Endodermal cell (in vitro differentiated cells): Measurements from ENCODE around the gene BICRA. TPM values are rescaled to one million over a fixed set of nuclear protein-coding genes. Genes with fewer than 3 reads are reported as not detected.

Experiments
- DNase-seq: peaks from one replicate; pipeline ENCODE4 v3.0.0-alpha.2; 2017
- H3K27ac ChIP-seq: 2 replicates; pipeline ENCODE4 v1.5.1; 2013; ENCODE audit warnings: mild to moderate bottlenecking, low read depth, low read length, moderate library complexity
- H3K27me3 ChIP-seq: 2 replicates; pipeline ENCODE4 v1.6.1; 2013; ENCODE audit warnings: mild to moderate bottlenecking, low read length, moderate library complexity; ENCODE audit not compliant: insufficient read depth, control insufficient read depth, poor library complexity, severe bottlenecking
- H3K36me3 ChIP-seq: 2 replicates; pipeline ENCODE4 v1.7.0; 2013; ENCODE audit warnings: mild to moderate bottlenecking, low read length, moderate library complexity; ENCODE audit not compliant: control insufficient read depth, insufficient read depth
- H3K4me1 ChIP-seq: one replicate; pipeline ENCODE4 v1.7.0; 2013; ENCODE audit warnings: low read length; ENCODE audit not compliant: control insufficient read depth, insufficient read depth
- H3K4me3 ChIP-seq: 2 replicates; pipeline ENCODE4 v1.5.1; 2013; ENCODE audit warnings: mild to moderate bottlenecking, low read length, moderate library complexity
- H3K9ac ChIP-seq: 2 replicates; pipeline ENCODE4 v1.6.1; 2013; ENCODE audit warnings: mild to moderate bottlenecking, low read length, moderate library complexity; ENCODE audit not compliant: poor library complexity, severe bottlenecking; ENCODE audit errors: extremely low read depth
- H3K9me3 ChIP-seq: 2 replicates; pipeline ENCODE4 v1.6.1; 2013; ENCODE audit warnings: mild to moderate bottlenecking, low read length, moderate library complexity; ENCODE audit not compliant: control insufficient read depth
- H3K27ac Mint-ChIP-seq: 2 replicates; pipeline ENCODE4 v1.8.0; 2020; ENCODE audit warnings: mixed read lengths
- H3K27me3 Mint-ChIP-seq: 2 replicates; pipeline ENCODE4 v1.8.0; 2021; ENCODE audit warnings: mild to moderate bottlenecking, mixed read lengths; ENCODE audit not compliant: insufficient read depth
- H3K36me3 Mint-ChIP-seq: 2 replicates; pipeline ENCODE4 v1.8.0; 2020; ENCODE audit warnings: low read depth, mixed read lengths
- H3K4me1 Mint-ChIP-seq: 2 replicates; pipeline ENCODE4 v1.8.0; 2020; ENCODE audit warnings: mixed read lengths
- H3K4me3 Mint-ChIP-seq: 2 replicates; pipeline ENCODE4 v1.8.0; 2020; ENCODE audit warnings: mild to moderate bottlenecking, moderate library complexity, mixed read lengths
- H3K9me3 Mint-ChIP-seq: 2 replicates; pipeline ENCODE4 v1.8.0; 2020; ENCODE audit warnings: mild to moderate bottlenecking, mixed read lengths
- CTCF ChIP-seq: fragments of 200-600 bp; sonication (generic); conservative IDR thresholded peaks from 2 replicates; pipeline ENCODE4 v1.5.0; 2021; ENCODE audit warnings: antibody characterized with exemption, mild to moderate bottlenecking
- WGBS, 2 experiments: methylation state at CpG; one replicate each; pipeline versions ENCODE4 v1.1.5 to v1.1.7; 2013; ENCODE audit warnings: missing lambda C conversion rate in 2 of 2, mixed read lengths in 1 of 2; ENCODE audit not compliant: insufficient coverage in 1 of 2, insufficient read length in 1 of 2; 5-methylcytosine and 5-hydroxymethylcytosine counted together
- total RNA-seq, 2 donors: library from RNA; stranded (reverse); fragmentation: NEBNext Ultra II Directional in 1 of 2; extraction: Animal tissue kit (Norgen Biotek cat#: 25700) in 1 of 2; gene quantifications; 2 replicates in 1 of 2; 3 replicates in 1 of 2; pipeline ENCODE4 v1.2.1, GENCODE V29; 2021

Gene BICRA
- total RNA-seq, 2 donors from 2014 or later, result 30.0 to 30.1 TPM

GRCh38 chr19:47674548-47674947 lies 65.6 kb downstream of the BICRA start:
- H3K27ac Mint-ChIP-seq, result no peak overlapping the region
- H3K4me1 Mint-ChIP-seq, result peaks cover 4% of the 10 kb centered on the region
- Histone ChIP-seq H3K4me1 (no peaks in the 10 kb centered on the region), H3K36me3 (peaks cover 54% of the 10 kb centered on the region), H3K9me3 (no peaks in the 10 kb centered on the region), H3K4me3 (no peak overlapping the region), H3K27me3 (no peaks in the 10 kb centered on the region), H3K9ac (no peak overlapping the region), H3K27ac (no peak overlapping the region)
- H3K27me3 Mint-ChIP-seq, result no peaks in the 10 kb centered on the region
- H3K36me3 Mint-ChIP-seq, result peaks cover 68% of the 10 kb centered on the region
- DNase-seq, result no peak
- 88 to 100% methylated on average over 2 to 5 of the region's 5 CpGs for WGBS, 2 experiments
- H3K9me3 Mint-ChIP-seq, result no peaks in the 10 kb centered on the region
- no peak overlapping the region for H3K4me3 Mint-ChIP-seq
- TF ChIP-seq CTCF, result no peak

DNA sequence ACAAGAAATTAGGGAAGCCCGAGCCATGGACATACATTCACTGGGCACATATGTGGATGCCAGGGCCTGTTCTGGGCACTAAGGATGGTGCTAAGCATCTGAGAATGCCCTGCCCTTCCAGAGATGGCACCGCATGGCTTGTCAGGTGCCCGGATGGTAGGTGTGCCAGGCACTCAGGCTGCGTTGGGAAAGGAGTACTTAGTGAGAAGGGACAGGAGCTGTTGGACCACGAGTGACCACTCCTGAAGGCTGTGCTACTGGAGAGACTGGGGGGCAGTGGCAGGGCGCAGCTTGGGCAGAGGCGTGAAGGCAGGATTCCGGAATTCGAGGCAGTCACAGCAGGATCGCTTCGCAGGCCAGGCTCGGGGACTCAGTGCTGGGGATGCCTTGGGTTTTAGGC lies 66.3 kb downstream of the BICRA start:
- H3K36me3 ChIP-seq, result peaks cover 50% of the 10 kb centered on the region

DNA sequence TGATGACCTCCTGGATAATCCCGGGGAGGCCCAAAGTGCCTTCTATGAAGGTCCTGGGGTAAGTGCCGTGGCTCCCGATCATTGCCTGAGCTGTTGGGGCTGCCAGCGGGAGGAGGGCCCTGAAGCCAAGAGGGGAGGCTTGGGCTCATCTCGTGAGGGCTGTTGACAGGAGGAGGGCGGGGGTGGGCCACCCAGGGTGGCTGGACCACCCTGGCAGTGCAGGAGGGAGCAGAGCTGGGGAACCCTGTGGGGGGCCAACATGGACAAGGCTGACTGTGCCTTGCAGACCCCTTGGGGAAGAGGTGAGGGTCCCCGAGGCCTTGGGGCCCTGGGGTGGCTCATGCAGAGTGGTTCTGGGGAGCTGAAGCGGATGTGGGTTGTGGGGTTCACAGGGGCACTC lies 66.9 kb downstream of the BICRA start:
- WGBS, 2 experiments, result 97% methylated on average over 8 of the region's 8 CpGs; no CpG with 5 or more reads in 1 of the 2 experiments

More for the DNA sequence above, 66.3 kb downstream of the BICRA start:
- Mint-ChIP-seq H3K4me3 (no peak overlapping the region), H3K9me3 (no peaks in the 10 kb centered on the region), H3K36me3 (peaks cover 64% of the 10 kb centered on the region), H3K4me1 (peaks cover 4% of the 10 kb centered on the region), H3K27me3 (no peaks in the 10 kb centered on the region), H3K27ac (no peak overlapping the region)
- Histone ChIP-seq H3K9me3 (no peaks in the 10 kb centered on the region), H3K9ac (no peak overlapping the region), H3K4me1 (no peaks in the 10 kb centered on the region), H3K27ac (no peak overlapping the region), H3K4me3 (no peak overlapping the region), H3K27me3 (no peaks in the 10 kb centered on the region)
- no peak for DNase-seq
- WGBS, 2 experiments, result 95 to 99% methylated on average over 11 to 12 of the region's 12 CpGs
- TF ChIP-seq CTCF, result no peak

More for the DNA sequence above, 66.9 kb downstream of the BICRA start:
- H3K36me3 ChIP-seq, result peaks cover 47% of the 10 kb centered on the region
- no peak overlapping the region for H3K4me3 Mint-ChIP-seq
- no peaks in the 10 kb centered on the region for H3K27me3 ChIP-seq
- no peaks in the 10 kb centered on the region for H3K27me3 Mint-ChIP-seq
- H3K27ac Mint-ChIP-seq, result no peak overlapping the region
- peaks cover 59% of the 10 kb centered on the region for H3K36me3 Mint-ChIP-seq
- no peaks in the 10 kb centered on the region for H3K9me3 ChIP-seq
- TF ChIP-seq CTCF, result no peak
- peaks cover 4% of the 10 kb centered on the region for H3K4me1 Mint-ChIP-seq
- no peak overlapping the region for H3K4me3 ChIP-seq
- DNase-seq, result no peak
- no peaks in the 10 kb centered on the region for H3K4me1 ChIP-seq
- no peak overlapping the region for H3K27ac ChIP-seq
- no peaks in the 10 kb centered on the region for H3K9me3 Mint-ChIP-seq
- H3K9ac ChIP-seq, result no peak overlapping the region
